Activated CD8-positive, alpha-beta memory T cell treated with anti-CD3 and anti-CD28 coated beads, Interleukin-2, amount 50 U/mL, for 1 hour (primary cell): Measurements from ENCODE around the gene ATP1B3.
"Not testable (repeated sequence)": the region's sequence is repeated elsewhere in the genome, so short reads cannot be mapped to it uniquely, and the experiment has no call there.

Experiments
- DNase-seq: peaks from one replicate; pipeline ENCODE4 v3.0.0-alpha.2; 2020; ENCODE audit errors: extremely low read depth

Gene ATP1B3

DNA sequence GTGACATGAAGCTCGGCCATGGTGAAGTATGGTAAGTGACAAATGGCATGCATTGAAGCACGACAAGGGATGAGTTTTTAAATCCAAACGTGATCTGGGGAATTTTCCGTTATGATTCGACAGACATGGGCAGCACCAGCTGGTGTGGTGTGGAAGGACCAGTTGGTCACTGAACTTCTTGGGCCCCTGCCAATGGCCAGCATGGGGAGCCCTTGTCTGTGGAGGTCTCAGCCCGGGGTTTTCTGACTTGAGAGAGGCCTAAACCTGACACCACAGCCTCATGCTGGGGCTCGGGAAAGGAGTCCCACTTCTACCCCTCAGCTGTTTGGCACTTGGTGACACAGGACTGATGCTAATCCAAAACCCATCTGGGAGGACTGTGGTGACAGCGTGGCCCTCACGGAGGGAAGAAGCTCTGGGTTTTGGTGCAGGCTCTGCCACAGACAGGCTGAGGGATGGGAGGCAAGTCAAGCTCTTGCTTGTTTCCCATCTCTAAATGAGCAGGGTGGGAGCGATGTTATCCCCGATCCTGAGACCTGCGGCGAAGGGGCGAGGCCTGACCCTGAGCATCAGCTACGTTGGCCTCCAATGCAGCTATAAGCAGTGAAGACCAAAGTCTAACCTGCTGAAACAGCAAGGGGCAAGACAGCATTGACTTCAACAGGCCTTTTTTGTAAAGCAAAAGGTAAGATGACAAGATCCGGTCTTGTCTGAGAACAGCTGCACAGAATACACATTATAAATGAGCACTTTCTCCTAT lies 69.5 kb downstream of the ATP1B3 start:
- no peak for DNase-seq

DNA sequence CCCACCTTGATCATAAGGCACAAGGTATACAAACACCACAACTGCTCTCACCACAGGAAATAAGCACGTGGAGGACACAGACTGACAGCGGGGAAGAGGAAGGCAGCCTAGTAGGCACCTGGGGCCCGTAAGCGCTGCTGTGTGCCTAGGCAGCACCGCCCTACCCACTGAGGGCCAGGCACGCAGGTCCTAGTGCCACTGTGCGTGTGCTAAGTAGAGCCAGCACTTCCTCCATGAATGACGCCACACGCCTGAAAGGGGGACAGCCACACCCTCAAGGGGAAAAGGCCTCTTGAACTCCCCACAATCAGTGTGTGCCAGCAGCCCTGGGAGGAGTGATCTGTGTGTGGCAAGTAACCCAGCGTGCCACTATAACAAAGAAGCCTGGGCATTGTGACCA lies 73.0 kb downstream of the ATP1B3 start:
- no peak for DNase-seq

DNA sequence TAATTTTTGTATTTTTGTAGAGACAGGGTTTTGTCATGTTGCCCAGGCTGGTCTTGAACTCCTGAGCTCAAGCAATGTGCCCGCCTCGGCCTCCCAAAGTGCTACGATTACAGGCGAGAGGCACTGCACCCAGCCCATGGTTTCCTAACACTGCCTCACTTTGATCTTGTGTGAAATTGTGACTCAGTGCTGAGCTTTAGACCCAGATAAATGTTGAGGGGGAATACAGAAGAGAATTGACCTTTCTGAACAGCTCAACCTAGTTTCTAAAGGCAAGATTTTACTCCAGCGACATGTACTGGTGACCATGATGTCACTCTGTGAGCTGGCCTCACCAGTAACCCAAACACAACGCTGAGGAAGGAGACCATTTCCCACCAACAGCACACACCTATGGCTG lies 73.5 kb downstream of the ATP1B3 start:
- no peak for DNase-seq

DNA sequence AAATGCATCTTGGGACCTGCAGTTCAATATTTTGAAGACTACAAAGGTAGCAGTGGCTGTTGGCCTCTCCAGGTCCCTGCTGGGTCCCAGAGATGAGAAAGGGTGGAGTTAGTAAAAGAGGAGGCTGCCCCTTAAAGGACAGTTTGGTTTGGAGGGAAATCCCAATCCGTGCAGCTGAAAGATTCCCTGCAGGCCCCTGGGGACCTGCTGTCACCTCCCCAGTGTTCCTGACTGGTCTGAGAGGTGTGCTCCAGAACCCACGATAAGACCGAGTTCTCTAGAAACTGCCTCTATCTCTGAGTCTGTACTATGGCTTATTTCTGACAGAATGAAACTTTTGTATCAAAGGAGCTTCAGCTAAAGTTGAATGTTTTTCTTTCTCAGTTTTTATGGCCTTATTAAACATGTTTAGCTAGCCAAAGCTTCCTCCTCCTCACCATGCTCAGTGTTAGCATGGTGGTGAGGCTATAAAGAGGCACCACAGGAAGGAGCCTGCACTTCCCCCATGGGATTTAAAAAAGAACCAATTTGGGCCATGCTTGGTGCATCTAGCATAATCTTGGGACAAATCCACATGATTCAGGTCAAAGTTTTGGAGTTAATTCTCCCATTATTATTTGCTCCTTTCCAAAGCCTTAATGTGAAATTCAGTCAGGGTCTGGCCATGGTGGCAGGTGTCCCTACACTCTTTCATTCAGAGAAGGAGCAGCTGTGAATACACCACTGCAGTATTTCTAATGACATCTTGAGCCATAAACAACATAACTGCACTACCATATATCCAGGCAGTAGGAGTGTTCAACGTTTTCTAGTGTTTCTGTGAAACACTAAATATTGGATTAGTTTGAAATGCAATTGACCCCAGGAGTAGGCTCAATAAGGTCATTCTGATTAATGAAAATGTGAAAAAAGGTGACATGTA lies 74.4 kb downstream of the ATP1B3 start:
- no peak for DNase-seq

DNA sequence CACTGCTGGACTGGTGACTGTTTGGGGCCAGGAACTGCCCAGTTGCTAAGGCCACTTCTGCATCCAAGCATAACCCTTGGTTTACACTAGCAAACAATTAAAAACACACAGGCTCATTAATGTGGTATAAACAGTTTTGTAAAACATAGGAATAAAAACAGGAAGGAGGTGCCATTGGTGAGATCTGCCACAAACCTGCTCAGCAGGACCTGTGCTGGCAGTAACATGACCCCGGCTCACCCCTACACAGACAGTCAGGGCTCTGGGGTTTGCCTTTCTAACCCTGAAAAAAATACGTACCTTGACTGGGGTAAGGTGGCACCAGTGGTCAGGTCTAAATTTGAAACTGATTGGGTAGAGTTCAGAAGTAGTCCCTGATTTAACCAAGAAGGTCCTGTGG lies 76.2 kb downstream of the ATP1B3 start:
- DNase-seq, result no peak

DNA sequence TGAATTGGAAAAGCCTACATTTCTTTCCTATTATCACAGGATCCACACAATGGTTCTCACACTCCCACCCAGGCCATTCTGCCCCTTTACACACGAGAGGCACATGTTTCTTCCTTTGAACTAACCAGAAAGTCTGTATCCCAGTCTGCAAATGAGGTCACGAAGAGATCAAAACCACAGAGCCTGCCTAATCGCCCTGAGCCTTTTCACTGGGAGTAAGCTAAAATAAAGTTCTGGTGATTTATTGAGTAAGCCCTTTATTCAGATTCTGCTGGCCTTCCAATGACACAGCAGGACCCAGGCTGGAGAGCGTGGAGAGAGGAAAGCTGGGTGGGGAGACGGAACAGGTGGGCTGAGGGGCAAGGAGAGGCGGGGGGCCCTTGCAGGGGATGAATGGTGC lies 78.7 kb downstream of the ATP1B3 start:
- no peak for DNase-seq

DNA sequence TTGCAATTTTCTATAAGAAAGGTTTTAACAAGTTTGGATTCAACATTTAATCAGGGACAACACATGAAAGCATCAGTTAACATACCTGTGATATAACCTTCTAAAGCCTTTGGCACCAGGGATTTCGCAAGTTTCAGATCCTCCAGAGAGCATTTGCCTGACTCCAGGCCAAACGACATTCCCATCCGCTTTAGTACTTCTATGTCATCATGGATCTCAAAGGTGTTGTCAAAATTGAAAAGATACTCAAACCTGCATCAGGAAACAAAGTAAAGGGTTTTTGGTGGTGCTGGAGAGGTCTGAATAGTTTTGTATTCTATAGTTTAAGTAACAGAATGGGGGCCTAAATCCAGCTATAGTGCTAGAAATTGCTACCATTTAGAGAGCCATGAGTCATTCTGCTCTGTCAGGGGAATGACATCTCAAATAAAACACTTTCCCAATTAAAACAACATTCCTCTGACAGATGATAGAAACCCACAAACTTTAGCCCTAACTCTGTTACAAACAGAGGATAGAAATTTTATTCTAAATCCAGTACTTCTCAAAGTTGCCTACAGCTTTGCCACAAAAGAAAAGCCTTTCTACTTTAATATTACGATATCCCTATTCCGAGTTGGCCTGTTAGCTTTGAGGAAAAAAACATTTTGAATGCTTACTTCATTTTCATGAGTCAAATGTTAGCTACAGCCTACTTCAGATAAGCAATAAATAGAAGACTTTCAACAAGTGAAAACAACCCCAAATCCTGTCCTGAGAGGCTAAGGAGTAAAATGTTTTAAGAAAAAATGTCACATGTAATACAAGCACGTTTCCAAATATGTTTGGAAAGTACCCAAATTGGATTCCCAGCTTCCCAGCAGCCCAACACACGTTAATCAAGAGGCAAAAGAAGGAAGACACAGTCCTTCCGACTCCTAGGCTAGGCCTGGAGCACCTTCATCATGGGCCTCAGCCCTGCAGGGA lies 83.4 kb downstream of the ATP1B3 start:
- no peak for DNase-seq

DNA sequence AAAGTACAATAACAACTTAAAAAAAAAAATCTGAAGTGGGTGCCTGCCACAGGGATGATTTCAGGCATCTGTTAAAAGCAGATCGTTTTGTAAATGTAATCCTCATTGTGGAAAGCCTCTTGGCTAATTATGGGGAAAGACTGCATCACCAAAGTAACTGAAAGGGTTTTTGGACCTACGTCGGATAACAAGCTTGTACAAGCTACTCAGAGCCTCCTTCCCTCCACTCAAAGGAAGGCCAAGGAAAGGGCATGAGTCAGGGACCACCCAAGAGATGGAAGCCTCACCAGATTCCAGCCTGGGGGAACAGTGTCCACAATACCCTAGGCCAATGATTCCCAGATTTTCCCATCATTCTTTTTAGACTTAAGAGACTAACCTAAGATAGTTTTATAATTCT lies 84.3 kb downstream of the ATP1B3 start:
- DNase-seq, result no peak

DNA sequence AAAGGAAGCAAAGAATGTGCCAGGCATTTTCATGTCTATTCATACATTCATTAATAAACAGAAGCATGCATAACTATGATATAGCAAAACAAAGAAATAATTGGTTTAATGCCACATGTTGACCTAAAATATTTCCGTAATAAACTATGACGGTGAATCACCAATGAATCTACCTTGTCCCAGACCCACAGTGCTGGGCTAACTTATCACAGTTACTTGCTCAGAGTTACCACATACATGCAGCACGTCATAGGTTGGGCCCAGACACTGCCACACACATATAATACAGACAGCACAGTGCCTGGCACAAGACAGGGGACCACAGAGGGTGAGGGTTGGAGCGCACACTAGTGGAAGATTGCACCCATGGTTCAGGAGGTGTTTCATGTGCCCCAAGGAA lies 86.9 kb downstream of the ATP1B3 start:
- no peak for DNase-seq

DNA sequence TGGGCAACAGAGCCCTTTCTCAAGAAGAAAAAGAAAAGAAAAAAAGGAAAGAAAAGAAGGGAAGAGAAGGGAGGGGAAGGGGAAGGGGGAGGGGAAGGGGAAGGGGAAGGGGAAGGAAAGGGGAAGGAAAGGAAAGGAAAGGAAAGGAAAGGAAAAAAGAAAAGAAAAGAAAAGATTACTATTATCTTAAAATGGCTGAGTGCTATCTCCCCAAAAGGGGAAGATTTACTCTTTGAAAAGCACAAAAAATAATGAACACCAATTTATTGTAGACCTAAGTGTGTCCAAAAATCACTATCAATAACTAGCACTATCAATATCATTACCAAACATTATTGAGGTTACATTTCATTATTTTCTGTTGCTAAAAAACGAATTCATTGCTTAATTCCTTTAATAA lies 89.0 kb downstream of the ATP1B3 start:
- no peak for DNase-seq

DNA sequence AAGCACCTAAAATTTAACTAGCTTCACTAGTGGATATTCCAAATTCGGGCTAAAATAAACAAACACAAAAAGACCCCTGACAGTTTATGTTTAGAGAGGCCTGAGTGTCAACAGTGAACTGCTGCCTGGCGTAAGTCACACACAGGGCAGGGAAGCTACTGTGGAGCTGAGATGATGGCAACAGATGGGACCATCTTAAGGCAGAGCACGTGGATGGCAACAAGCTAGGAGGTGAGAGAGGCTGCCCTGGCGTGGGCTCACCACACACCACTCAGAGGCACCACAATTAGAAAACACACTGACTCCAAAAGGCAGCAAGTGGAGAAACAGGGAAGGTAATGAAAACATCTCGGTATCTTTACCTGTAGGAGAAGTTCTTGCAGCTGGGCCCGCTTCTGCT lies 93.3 kb downstream of the ATP1B3 start:
- DNase-seq, result no peak

DNA sequence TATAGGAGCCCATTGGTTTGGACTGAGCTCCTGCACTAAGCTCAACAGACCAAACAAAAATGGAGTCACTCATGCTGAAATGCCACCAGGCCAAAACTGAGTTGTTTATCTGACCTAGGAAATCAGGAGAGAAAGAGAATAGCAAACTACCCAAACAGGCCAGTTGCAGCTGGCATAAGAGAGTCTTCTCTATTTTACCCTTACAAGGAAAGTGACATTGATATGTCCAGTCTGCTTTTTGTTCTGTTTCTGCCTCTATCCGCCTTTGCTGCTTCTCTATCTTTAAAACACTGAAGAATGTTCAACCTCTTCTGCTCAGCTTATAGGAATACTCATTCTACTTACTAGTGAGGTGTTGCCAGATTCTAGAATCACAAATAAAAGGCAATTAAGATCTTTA lies 95.1 kb downstream of the ATP1B3 start:
- no peak for DNase-seq

DNA sequence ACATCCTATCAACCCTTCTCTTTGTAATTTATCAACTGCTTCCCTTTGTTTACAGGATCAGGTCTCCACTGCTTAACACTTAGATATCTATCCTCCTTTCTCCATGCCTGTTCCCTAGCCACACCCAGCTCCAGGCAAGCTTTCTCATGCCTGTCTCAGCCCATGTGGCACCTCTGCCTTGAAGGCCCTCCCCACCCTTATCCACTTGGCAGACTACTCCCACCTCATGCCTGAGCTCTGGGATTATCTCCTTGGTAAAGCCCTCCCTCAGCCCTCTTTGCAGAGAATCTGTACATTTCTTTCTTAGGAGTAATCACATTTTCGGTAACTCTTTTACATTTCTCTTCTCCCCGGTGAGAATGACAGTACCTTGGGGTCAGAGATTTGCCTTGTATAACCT lies 96.0 kb downstream of the ATP1B3 start:
- no peak for DNase-seq

DNA sequence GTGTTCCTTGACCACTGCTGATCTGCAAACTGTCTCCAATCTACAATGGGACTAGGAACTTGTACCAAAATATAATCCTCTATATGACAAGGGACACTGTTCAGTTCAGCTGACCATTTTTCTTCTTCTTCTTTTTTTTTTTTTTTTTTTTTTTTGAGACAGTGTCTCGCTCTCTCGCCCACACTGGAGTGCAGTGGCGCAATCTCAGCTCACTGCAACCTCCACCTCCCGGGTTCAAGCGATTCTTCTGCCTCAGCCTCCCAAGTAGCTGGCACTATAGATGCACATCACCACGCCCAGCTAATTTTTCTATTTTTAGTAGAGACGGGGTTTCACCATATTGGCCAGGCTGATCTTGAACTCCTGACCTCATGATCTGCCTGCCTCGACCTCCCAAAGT lies 98.3 kb downstream of the ATP1B3 start:
- not testable (repeated sequence) for DNase-seq
